Epithelial cell of esophagus (primary cell): ENCODE measurements around the gene CHKA.

Source experiments
- DNase-seq: peaks from one replicate; pipeline ENCODE4 v3.0.0; 2010; ENCODE audit warnings: low read depth
- H3K4me3 ChIP-seq: 2 replicates; pipeline ENCODE4 v1.5.1; 2011; ENCODE audit warnings: mild to moderate bottlenecking, low read length, control low read depth
- TF ChIP-seq, protein P1 (sequence below): IDR thresholded peaks from 2 replicates; pipeline ENCODE4 v1.5.1; 2011; ENCODE audit warnings: low read depth, mild to moderate bottlenecking, low read length, control low read depth, inconsistent platforms; ENCODE audit not compliant: insufficient read depth; ENCODE audit errors: missing control alignments

Gene CHKA

DNA sequence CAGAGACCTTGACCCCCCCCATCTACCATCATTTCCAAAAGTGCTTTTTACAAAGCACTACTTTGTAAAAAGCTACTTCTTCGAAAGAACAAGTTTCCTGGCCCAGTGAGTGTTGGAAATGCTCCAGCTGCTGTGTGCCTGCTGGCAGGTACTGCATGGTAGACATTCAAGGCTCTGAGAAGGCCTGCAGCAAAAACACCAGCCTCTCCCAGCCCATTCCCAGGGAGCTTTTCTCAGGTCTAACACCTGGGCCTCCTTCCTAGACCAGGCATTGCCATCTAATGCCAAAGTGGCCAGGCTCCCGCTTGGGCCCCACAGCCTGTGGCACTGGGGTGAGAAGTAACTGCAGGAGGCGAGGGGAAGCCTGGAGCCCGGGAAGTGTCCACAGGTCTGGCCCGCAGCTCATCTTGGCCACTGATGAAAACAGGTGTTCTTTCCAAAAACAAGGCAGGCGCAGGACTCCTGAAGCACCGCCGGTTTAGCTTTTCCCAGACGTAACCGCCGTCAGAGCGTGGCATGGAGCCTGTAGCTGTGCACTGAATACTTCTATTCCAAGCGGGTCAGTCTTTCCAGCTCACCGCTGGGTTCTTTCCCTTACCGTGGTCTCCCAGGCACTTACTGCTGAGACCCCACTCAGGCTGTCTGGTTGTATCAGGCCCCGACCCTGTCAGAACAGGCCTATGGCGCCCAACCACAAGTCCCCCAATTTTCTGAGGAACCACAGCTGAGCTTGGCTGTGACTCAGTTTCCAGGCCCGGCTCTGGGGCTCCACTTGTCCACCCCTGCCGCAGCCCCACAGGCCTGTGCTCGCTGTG is 83.6 kb downstream of the CHKA start:
- no peak overlapping the region for H3K4me3 ChIP-seq
- no peak for DNase-seq
- TF ChIP-seq, protein P1, sequence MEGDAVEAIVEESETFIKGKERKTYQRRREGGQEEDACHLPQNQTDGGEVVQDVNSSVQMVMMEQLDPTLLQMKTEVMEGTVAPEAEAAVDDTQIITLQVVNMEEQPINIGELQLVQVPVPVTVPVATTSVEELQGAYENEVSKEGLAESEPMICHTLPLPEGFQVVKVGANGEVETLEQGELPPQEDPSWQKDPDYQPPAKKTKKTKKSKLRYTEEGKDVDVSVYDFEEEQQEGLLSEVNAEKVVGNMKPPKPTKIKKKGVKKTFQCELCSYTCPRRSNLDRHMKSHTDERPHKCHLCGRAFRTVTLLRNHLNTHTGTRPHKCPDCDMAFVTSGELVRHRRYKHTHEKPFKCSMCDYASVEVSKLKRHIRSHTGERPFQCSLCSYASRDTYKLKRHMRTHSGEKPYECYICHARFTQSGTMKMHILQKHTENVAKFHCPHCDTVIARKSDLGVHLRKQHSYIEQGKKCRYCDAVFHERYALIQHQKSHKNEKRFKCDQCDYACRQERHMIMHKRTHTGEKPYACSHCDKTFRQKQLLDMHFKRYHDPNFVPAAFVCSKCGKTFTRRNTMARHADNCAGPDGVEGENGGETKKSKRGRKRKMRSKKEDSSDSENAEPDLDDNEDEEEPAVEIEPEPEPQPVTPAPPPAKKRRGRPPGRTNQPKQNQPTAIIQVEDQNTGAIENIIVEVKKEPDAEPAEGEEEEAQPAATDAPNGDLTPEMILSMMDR: no peak

DNA sequence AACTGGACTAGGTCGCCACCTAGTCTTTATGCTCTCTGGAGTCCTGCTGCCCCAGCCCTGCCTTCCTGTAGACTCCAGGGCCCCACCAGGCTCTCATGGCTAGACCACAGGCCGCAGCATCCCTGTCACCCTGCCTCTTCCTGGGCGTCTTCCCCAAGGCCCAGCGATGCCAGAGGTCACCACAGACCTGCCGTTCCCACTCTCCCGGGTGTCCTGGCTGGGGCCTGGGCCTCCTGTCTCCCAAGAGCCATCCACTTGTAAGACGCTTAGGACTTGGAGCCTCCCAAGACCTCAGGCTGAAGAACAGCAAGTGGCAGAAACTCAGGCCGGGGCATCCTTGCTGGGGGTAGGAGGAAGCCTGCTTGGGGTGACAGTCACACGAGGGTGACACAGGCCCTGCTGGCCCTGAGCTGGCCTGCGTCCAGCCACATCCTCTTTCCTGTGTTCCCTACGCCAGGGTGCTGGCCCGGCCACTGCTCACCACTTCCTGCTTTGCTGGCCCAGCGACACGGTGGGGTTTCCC is 84.4 kb downstream of the CHKA start:
- no peak overlapping the region for H3K4me3 ChIP-seq
- TF ChIP-seq, protein P1: no peak
- no peak for DNase-seq

DNA sequence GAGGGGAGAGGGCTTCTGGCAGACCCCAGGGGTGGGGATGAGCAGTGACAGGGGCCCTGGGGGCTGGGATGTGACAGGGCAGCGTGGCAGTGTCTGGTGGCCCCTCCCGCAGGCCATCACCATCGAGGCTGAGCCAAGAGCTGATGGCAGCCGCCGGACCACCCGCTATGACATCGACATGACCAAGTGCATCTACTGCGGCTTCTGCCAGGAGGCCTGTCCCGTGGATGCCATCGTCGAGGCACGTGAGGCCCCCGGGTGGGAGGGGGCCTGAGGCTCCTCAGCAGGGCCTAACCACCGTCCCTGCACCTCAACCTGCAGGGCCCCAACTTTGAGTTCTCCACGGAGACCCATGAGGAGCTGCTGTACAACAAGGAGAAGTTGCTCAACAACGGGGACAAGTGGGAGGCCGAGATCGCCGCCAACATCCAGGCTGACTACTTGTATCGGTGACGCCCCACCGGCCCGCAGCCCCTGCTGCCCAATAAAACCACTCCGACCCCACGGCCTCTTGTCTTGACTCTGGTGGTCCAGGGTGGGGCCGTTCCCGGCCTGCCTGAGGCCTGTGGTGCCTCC is 85.0 kb downstream of the CHKA start:
- no peak for DNase-seq
- H3K4me3 ChIP-seq: no peak overlapping the region
- TF ChIP-seq, protein P1: no peak

DNA sequence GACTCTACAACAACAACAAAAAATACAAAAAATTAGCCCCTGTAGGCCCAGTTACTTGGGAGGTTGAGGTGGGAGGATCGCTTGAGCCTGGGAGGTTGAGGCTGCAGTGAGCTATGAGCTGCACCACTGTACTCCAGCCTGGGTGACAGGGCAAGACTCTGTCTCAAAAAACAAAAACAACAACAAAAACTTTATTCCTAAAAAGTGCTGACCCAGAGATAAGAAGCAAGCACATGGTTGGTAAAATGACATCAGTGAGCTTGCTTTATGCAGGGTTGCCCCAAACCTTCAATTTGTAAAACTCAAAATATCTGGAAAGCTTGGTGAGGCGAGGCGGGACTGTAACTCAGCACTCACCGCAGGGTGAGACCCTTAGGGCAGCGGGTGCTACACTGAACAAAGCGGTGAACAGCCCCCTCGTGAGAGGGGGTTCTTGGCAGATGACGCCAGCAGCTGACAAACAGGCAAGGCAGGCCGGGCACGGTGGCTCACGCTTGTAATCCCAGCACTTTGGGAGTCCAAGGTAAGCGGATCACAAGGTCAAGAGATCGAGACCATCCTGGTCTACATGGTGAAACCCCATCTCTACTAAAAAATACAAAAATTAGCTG is 85.8 kb downstream of the CHKA start:
- no peak for DNase-seq
- TF ChIP-seq, protein P1: no peak
- no peak overlapping the region for H3K4me3 ChIP-seq

DNA sequence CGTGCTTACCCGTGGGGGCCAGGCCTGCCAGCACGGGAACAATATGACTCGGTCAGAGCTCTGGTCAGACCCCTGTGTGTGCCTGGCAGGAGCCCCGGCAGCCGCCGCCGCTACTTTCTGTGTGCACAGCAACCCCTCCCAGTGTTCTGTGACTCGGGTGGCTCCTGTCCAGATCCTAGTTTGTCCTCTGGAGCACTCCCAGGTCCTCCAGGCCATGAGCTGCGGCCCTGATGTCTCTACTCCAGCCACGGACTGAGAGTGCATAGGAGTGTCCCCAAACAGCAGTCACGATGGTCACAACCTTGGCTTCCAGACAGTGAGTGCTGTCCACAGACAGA is 87.5 kb downstream of the CHKA start:
- TF ChIP-seq, protein P1: no peak
- H3K4me3 ChIP-seq: no peak overlapping the region
- no peak for DNase-seq

DNA sequence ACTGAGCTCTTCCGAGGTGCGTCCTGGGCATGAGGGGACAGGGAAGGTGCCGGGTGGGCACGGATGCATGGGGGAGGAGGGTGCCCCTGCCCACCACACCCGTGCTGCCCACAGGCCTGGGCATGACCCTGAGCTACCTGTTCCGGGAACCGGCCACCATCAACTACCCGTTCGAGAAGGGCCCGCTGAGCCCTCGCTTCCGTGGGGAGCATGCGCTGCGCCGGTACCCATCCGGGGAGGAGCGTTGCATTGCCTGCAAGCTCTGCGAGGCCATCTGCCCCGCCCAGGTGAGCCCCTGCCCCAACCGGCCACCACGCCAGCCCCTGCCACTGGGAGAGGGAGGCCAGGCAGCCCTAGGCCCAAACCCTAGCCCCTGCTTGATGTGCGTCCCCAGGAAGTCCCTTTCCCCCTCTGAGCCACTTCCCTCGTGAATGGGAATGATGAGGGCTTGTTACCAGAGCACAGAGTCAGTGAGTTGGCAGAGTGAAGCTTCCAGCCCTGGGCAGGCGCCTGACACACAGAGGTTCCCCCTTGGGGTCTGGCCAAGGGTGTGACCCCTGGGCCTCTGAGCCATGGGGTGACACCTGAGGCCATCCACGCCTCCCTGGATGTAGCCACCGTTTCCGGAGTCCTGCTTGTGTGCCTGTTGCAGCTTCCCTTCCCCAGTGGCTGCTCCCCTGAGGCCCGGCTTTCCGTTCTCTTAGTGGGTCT is 88.0 kb downstream of the CHKA start:
- no peak for DNase-seq
- TF ChIP-seq, protein P1: no peak
- H3K4me3 ChIP-seq: no peak overlapping the region
